CD4-positive, alpha-beta T cell (primary cell): ENCODE data around the gene ARID1B. TPM values are rescaled to one million over a fixed set of nuclear protein-coding genes. Genes with fewer than 3 reads are reported as not detected.

Experiments used
- ATAC-seq: fragments of 200-7000 bp; cut with Tn5 transposase; one replicate; pipeline ENCODE4 v1.10.0; 2022; ENCODE audit warnings: mild to moderate bottlenecking; ENCODE audit not compliant: poor library complexity
- CTCF ChIA-PET: fragments of 350-600 bp; sonication (Branson Sonifier 250); formaldehyde crosslinking; loops from one replicate; lab custom pipeline; 2021; ENCODE audit warnings: antibody characterized with exemption, inconsistent platforms; lab: Charles Lee
- POLR2A ChIA-PET: fragments of 350-600 bp; sonication (Branson Sonifier 250); formaldehyde crosslinking; loops from one replicate; lab custom pipeline; 2021; ENCODE audit warnings: antibody characterized with exemption, inconsistent platforms; lab: Charles Lee
- DNase-seq, 14 experiments: peaks; one replicate each; pipeline ENCODE4 v3.0.0-alpha.2; 2013 to 2020; ENCODE audit warnings: mixed read lengths in 2 of 14
- H3K27ac ChIP-seq, 2 donors: one replicate each; pipeline versions ENCODE4 v1.5.1 to v1.7.0; 2013; ENCODE audit warnings: low read length in 2 of 2, low read depth in 1 of 2, mild to moderate bottlenecking in 1 of 2
- H3K27me3 ChIP-seq, 2 experiments: 1 replicate in 1 of 2; 2 replicates in 1 of 2; pipeline versions ENCODE4 v1.6.1 to v1.7.0; 2013; ENCODE audit warnings: low read length in 2 of 2, control low read depth in 1 of 2, mild to moderate bottlenecking in 1 of 2, moderate library complexity in 1 of 2; ENCODE audit not compliant: insufficient read depth in 2 of 2, control insufficient read depth in 1 of 2
- H3K36me3 ChIP-seq: one replicate; pipeline ENCODE4 v1.6.1; 2013; ENCODE audit warnings: low read length, control low read depth; ENCODE audit not compliant: insufficient read depth
- H3K4me1 ChIP-seq: one replicate; pipeline ENCODE4 v1.6.1; 2013; ENCODE audit warnings: low read length, control low read depth; ENCODE audit not compliant: insufficient read depth
- H3K4me3 ChIP-seq: one replicate; pipeline ENCODE4 v1.5.1; 2013; ENCODE audit warnings: mild to moderate bottlenecking, low read length, moderate library complexity
- H3K9me3 ChIP-seq, 2 experiments: 1 replicate in 1 of 2; 2 replicates in 1 of 2; pipeline versions ENCODE4 v1.6.1 to v1.7.0; 2013; ENCODE audit warnings: low read length in 2 of 2, mild to moderate bottlenecking in 2 of 2, control low read depth in 1 of 2, moderate library complexity in 1 of 2; ENCODE audit not compliant: control insufficient read depth in 1 of 2, insufficient read depth in 1 of 2
- H3K27ac Mint-ChIP-seq: one replicate; pipeline ENCODE4 v1.8.0; 2020; ENCODE audit warnings: mixed read lengths
- H3K27me3 Mint-ChIP-seq: one replicate; pipeline ENCODE4 v1.8.0; 2021; ENCODE audit warnings: mixed read lengths
- H3K36me3 Mint-ChIP-seq: one replicate; pipeline ENCODE4 v1.8.0; 2021; ENCODE audit warnings: low read depth, mixed read lengths
- H3K4me1 Mint-ChIP-seq: one replicate; pipeline ENCODE4 v1.8.0; 2021; ENCODE audit warnings: low read depth, mixed read lengths
- H3K4me3 Mint-ChIP-seq: one replicate; pipeline ENCODE4 v1.8.0; 2020; ENCODE audit warnings: mild to moderate bottlenecking, mixed read lengths
- H3K9me3 Mint-ChIP-seq: one replicate; pipeline ENCODE4 v1.8.0; 2020; ENCODE audit warnings: mixed read lengths
- intact Hi-C, 2 experiments: fragments of 100-400 bp; cut with DNase I in 1 of 2; cut with micrococcal nuclease in 1 of 2; formaldehyde crosslinking; loops; one replicate each; pipeline versions ENCODE4 v1.15.1 to v1.9.0; 2023 to 2025; cut with DNase I, micrococcal nuclease
- total RNA-seq, 174 experiments: library from RNA in 2 of 174; stranded (reverse) in 2 of 174; gene quantifications; one replicate each; pipeline ENCODE4 v1.2.3 and lab custom pipeline; 2021 to 2026
- TF ChIP-seq, protein P1 (sequence below): fragments of 200-600 bp; IDR thresholded peaks from one replicate; pipeline ENCODE4 v1.8.0; 2022; ENCODE audit warnings: antibody characterized with exemption, mild to moderate bottlenecking

ARID1B gene
- total RNA-seq, 2 experiments from 2014 or later: 120 to 125 TPM

GRCh38 chr6:156954816-156955215 is 177.6 kb downstream of the ARID1B start:
- H3K4me3 ChIP-seq: no peak overlapping the region
- Mint-ChIP-seq H3K36me3 (no peaks in the 10 kb centered on the region), H3K9me3 (no peaks in the 10 kb centered on the region), H3K4me3 (no peak overlapping the region), H3K27me3 (no peaks in the 10 kb centered on the region), H3K27ac (no peak overlapping the region), H3K4me1 (peaks cover 86% of the 10 kb centered on the region)
- TF ChIP-seq, protein P1, sequence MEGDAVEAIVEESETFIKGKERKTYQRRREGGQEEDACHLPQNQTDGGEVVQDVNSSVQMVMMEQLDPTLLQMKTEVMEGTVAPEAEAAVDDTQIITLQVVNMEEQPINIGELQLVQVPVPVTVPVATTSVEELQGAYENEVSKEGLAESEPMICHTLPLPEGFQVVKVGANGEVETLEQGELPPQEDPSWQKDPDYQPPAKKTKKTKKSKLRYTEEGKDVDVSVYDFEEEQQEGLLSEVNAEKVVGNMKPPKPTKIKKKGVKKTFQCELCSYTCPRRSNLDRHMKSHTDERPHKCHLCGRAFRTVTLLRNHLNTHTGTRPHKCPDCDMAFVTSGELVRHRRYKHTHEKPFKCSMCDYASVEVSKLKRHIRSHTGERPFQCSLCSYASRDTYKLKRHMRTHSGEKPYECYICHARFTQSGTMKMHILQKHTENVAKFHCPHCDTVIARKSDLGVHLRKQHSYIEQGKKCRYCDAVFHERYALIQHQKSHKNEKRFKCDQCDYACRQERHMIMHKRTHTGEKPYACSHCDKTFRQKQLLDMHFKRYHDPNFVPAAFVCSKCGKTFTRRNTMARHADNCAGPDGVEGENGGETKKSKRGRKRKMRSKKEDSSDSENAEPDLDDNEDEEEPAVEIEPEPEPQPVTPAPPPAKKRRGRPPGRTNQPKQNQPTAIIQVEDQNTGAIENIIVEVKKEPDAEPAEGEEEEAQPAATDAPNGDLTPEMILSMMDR: no peak
- no peak for ATAC-seq
- no peaks in the 10 kb centered on the region for H3K36me3 ChIP-seq
- POLR2A ChIA-PET: interaction anchor here (0.8 kb wide), 1 partner anchor 9 kb away, joined by 3 read pairs; no protein-coding TSS in a partner anchor
- CTCF ChIA-PET: no interaction called here
- DNase-seq: no peak
- intact Hi-C loops: loop anchor here in 1 of 2 experiments (5.0 to 10.0 kb wide), 2 partner anchors 67 to 390 kb away; no protein-coding TSS in a partner anchor
- H3K27ac ChIP-seq: no peak overlapping the region
- no peaks in the 10 kb centered on the region for H3K9me3 ChIP-seq
- H3K27me3 ChIP-seq: no peaks in the 10 kb centered on the region
- peaks cover 25% of the 10 kb centered on the region for H3K4me1 ChIP-seq

GRCh38 chr6:156955494-156956183 is 178.5 kb downstream of the ARID1B start:
- Mint-ChIP-seq H3K27ac (no peak overlapping the region), H3K27me3 (no peaks in the 10 kb centered on the region), H3K9me3 (no peaks in the 10 kb centered on the region), H3K4me1 (peaks cover 78% of the 10 kb centered on the region), H3K4me3 (no peak overlapping the region), H3K36me3 (no peaks in the 10 kb centered on the region)
- intact Hi-C loops: loop anchor here in 1 of 2 experiments (10.0 kb wide), 1 partner anchor 391 kb away; no protein-coding TSS in a partner anchor
- Histone ChIP-seq H3K4me3 (no peak overlapping the region), H3K27me3 (no peaks in the 10 kb centered on the region), H3K36me3 (no peaks in the 10 kb centered on the region), H3K4me1 (peaks cover 25% of the 10 kb centered on the region), H3K27ac (no peak overlapping the region), H3K9me3 (no peaks in the 10 kb centered on the region)
- TF ChIP-seq, protein P1: no peak
- no peak for DNase-seq
- ChIA-PET CTCF (no interaction called here), POLR2A (interaction anchor here (0.8 kb wide), 1 partner anchor 8 kb away, joined by 3 read pairs; no protein-coding TSS in a partner anchor)
- ATAC-seq: no peak

DNA sequence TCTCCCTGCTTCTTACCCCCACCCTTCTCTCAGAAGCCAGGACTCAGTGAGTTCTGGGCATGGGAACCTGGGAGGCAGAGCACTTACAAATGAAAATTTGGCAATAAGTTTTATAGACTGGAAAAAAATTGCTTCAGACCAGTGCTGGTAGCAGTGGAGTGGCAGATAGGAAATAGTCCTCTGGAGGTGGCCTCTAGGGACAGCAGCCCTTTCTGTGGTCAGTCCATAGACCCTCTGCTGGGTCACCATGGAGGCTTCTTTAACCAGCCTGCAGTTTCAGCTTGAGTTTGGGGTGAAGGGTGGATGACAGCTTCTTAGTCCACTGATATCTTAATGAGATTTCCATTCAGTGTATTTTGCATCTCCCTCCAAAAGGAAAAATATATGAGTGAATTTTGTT is 179.1 kb downstream of the ARID1B start:
- H3K27ac ChIP-seq: no peak overlapping the region
- H3K27me3 ChIP-seq: no peaks in the 10 kb centered on the region
- no peak overlapping the region for H3K4me3 ChIP-seq
- H3K36me3 ChIP-seq: peaks cover 4% of the 10 kb centered on the region
- H3K4me3 Mint-ChIP-seq: no peak overlapping the region
- no peaks in the 10 kb centered on the region for H3K9me3 Mint-ChIP-seq
- ChIA-PET POLR2A (no interaction called here), CTCF (no interaction called here)
- TF ChIP-seq, protein P1: no peak
- H3K9me3 ChIP-seq: peaks cover 0 to 4% of the 10 kb centered on the region in 2 experiments
- H3K36me3 Mint-ChIP-seq: no peaks in the 10 kb centered on the region
- DNase-seq (no peak), ATAC-seq (no peak)
- H3K27me3 Mint-ChIP-seq: no peaks in the 10 kb centered on the region
- H3K4me1 ChIP-seq: peaks cover 25% of the 10 kb centered on the region
- H3K27ac Mint-ChIP-seq: no peak overlapping the region
- intact Hi-C loops: loop anchor here in 1 of 2 experiments (10.0 kb wide), 1 partner anchor 391 kb away; no protein-coding TSS in a partner anchor
- H3K4me1 Mint-ChIP-seq: peaks cover 77% of the 10 kb centered on the region
